RWPE1 (cell line): ENCODE results near the gene LEMD3.

Experiments
- CTCF ChIA-PET: fragments of 350-600 bp; sonication (Branson Sonifier 250); formaldehyde crosslinking; extraction: SDS; loops from one replicate; lab custom pipeline; 2021; lab: Yijun Ruan, JAX
- POLR2A ChIA-PET: fragments of 400-600 bp; formaldehyde crosslinking; extraction: SDS; loops from one replicate; lab custom pipeline; 2020; ENCODE audit warnings: antibody characterized with exemption; ENCODE audit not compliant: low non-redundant PET; lab: Yijun Ruan, JAX
- DNase-seq: peaks from one replicate; pipeline ENCODE4 v3.0.0; 2012; ENCODE audit warnings: low spot score
- H3K27ac ChIP-seq: fragments of 450-650 bp; 2 replicates; pipeline ENCODE4 v1.5.1; 2017
- TF ChIP-seq, protein P1 (sequence below): fragments of 450-650 bp; conservative IDR thresholded peaks from 2 replicates; pipeline ENCODE4 v1.5.1; 2017; ENCODE audit warnings: low read depth, mild to moderate bottlenecking

LEMD3 gene

GRCh38 chr12:65208125-65208524 lies 38.7 kb downstream of the LEMD3 start:
- H3K27ac ChIP-seq, result no peak overlapping the region
- no peak for DNase-seq
- ChIA-PET POLR2A (no interaction called here), CTCF (no interaction called here)
- TF ChIP-seq, protein P1, sequence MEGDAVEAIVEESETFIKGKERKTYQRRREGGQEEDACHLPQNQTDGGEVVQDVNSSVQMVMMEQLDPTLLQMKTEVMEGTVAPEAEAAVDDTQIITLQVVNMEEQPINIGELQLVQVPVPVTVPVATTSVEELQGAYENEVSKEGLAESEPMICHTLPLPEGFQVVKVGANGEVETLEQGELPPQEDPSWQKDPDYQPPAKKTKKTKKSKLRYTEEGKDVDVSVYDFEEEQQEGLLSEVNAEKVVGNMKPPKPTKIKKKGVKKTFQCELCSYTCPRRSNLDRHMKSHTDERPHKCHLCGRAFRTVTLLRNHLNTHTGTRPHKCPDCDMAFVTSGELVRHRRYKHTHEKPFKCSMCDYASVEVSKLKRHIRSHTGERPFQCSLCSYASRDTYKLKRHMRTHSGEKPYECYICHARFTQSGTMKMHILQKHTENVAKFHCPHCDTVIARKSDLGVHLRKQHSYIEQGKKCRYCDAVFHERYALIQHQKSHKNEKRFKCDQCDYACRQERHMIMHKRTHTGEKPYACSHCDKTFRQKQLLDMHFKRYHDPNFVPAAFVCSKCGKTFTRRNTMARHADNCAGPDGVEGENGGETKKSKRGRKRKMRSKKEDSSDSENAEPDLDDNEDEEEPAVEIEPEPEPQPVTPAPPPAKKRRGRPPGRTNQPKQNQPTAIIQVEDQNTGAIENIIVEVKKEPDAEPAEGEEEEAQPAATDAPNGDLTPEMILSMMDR, result no peak

GRCh38 chr12:65208964-65209654 lies 39.7 kb downstream of the LEMD3 start:
- TF ChIP-seq, protein P1, result no peak
- POLR2A ChIA-PET, result no interaction called here
- CTCF ChIA-PET, result interaction anchor here (0.5 kb wide), 1 partner anchor 57 kb away, joined by 4 read pairs; no protein-coding TSS in a partner anchor
- H3K27ac ChIP-seq, result no peak overlapping the region
- no peak for DNase-seq

DNA sequence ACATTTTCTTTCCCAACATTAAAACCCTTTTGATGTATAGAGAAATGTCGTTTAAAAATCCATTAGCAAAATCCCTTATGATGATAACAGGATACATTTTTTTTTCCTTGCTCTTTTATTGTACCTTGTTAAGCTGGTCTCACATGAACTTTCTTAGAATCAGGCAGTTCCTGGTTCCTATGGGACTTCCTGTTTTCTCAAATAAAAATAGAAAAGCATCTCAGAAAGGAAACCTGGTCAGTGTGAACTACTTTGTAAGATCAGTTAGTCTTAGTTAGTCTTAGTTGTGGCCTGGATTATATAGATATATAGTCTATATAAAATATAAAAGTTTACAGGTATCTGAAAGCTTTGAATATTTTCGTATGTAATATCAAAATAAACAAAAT lies 40.3 kb downstream of the LEMD3 start:
- TF ChIP-seq, protein P1, result no peak
- ChIA-PET CTCF (interaction anchor here (0.5 kb wide), 1 partner anchor 56 kb away, joined by 4 read pairs; no protein-coding TSS in a partner anchor), POLR2A (no interaction called here)
- DNase-seq, result no peak
- H3K27ac ChIP-seq, result no peak overlapping the region

GRCh38 chr12:65217086-65217485 lies 47.7 kb downstream of the LEMD3 start:
- H3K27ac ChIP-seq, result no peak overlapping the region
- TF ChIP-seq, protein P1, result no peak
- ChIA-PET CTCF (no interaction called here), POLR2A (no interaction called here)
- DNase-seq, result no peak

DNA sequence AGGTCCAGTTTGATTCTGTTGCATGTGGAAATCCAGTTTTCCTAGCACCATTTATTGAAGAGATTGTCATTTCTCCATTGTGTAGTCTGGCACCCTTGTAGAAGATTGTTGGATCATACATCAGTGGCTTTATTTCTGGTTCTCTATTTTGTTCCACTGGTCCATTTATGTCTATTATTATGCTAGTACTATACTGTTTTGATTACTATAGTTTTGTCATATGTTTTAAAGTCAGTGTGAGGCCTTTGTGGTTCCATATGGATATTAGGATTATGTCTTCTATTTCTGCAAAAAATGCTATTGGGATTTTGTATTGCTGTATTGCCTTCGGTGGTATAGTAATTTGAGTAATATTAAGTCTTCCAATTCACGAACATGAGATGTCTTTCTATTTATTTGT lies 51.4 kb downstream of the LEMD3 start:
- no peak for DNase-seq
- ChIA-PET CTCF (interaction anchor here (0.7 kb wide), 1 partner anchor 8 kb away, joined by 3 read pairs; no protein-coding TSS in a partner anchor), POLR2A (no interaction called here)
- TF ChIP-seq, protein P1, result no peak
- H3K27ac ChIP-seq, result no peak overlapping the region

DNA sequence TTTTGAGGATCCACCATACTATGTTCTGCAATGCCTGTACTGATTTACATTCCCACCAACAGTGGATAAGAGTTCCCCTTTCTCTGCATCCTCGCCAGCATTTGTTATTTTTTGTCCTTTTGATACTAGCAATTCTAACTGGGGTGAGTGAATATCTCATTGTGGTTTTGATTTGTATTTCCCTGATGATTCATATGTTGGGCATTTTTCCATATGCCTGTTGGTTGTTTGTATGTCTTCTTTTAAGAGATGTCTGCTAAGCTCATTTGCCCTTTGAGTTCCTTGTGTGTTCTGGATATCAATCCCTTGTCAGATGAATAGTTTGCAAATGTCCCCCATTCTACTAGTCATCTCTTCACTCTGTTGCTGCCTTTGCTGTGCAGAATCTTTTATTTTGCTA lies 60.1 kb downstream of the LEMD3 start:
- peak; percentile 10 for DNase-seq
- TF ChIP-seq, protein P1, result no peak
- no peak overlapping the region for H3K27ac ChIP-seq
- ChIA-PET POLR2A (no interaction called here), CTCF (no interaction called here)
